ENCODE results near the gene CASP2.
"Not testable (repeated sequence)": the region's sequence is repeated elsewhere in the genome, so short reads cannot be mapped to it uniquely, and the experiment has no call there.

The CASP2 gene

DNA sequence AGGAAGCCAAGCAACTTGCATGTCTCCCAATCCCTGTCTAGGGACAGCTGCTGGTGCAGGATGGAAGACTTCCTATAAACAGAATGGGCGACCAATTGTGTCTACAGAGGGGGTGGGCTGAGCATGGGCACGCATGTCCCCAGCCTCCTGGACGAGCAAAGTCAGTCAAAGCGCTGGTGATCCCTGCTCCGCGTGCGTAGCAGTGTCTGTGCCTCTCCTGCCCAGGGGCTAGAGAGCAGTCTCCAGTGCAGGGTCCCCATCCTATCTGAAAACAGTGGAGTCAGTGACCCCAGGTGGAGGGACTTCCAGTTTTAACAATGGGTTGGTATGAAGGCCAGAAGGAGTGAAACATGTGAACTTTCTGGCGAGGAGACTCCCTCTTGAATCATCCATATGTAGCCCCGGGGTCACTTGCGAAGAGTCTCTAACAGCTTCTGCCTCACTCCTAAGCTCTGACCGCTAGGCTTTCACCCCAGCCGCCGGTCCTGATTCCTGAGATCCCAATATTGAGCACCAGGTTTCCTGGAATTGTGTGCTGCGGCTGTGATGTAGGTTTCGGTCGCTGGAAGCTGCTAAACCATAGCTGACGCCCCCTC is 714 bp upstream of the CASP2 start:
- no peak overlapping the region for H3K9ac ChIP-seq (ENCODE audit: low read length)
- no peaks in the 10 kb centered on the region for H3K27me3 ChIP-seq (ENCODE audit: control insufficient read depth, insufficient read depth, low read length)
- peak overlapping the region; percentile 57 for H3K27ac ChIP-seq (ENCODE audit: low read depth, low read length)
- H3K36me3 ChIP-seq (ENCODE audit: control insufficient read depth, insufficient read depth, low read length) = peaks cover 6% of the 10 kb centered on the region
- peak overlapping the region; percentile 63 for H3K4me3 ChIP-seq (ENCODE audit: low read length)
- H3K4me1 ChIP-seq (ENCODE audit: control insufficient read depth, insufficient read depth, low read length) = peaks cover 14% of the 10 kb centered on the region

DNA sequence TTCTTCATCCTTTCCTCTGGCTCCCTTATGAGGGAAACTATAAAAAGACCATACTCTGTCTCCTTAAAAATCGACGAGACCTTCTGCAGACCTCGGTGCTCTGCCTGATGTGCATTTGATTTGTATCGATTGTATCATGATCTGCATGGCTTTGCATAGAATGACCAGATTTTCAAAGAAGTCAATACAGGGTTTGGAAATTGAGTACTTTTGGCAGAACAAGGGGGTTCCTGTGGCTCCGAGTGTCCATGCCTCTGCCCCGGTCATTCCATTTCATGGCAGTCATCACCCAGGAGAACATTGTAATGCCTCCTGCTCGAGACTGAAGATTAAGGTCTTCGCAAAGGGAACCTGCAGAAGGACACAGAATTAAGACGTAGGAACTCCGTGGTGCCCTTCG is 685 bp downstream of the CASP2 start:
- Histone ChIP-seq H3K36me3 (ENCODE audit: control insufficient read depth, insufficient read depth, low read length) (peaks cover 11% of the 10 kb centered on the region), H3K4me1 (ENCODE audit: control insufficient read depth, insufficient read depth, low read length) (peaks cover 14% of the 10 kb centered on the region), H3K9ac (ENCODE audit: low read length) (peak overlapping the region; percentile 68)

DNA sequence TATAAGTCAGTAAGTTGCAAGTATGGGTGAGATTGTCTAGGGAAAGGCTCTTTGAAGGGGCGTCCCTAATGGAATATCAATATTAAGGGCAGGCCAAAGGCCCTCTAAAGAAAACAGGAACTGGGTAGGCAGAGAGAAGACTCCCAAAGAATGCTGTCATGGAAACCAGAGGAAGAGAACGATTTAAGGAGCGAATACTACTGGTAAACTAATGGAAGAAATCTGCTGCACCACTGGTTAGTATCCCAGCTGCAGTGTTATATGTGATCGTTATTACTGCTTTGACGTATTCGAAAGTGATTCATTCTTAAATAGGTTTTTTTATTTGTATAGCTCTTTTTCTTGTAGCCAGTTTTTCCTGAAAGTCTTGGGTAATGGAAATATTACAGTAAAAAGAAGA is 1.3 kb downstream of the CASP2 start:
- Histone ChIP-seq H3K36me3 (ENCODE audit: control insufficient read depth, insufficient read depth, low read length) (peaks cover 12% of the 10 kb centered on the region), H3K4me1 (ENCODE audit: control insufficient read depth, insufficient read depth, low read length) (peaks cover 14% of the 10 kb centered on the region), H3K4me3 (ENCODE audit: low read length) (peak overlapping the region; percentile 95), H3K9ac (ENCODE audit: low read length) (no peak overlapping the region), H3K27ac (ENCODE audit: low read depth, low read length) (no peak overlapping the region), H3K27me3 (ENCODE audit: control insufficient read depth, insufficient read depth, low read length) (no peaks in the 10 kb centered on the region)

More for the DNA sequence above, 685 bp downstream of the CASP2 start:
- Histone ChIP-seq H3K4me3 (ENCODE audit: low read length) (peak overlapping the region; percentile 95), H3K27ac (ENCODE audit: low read depth, low read length) (peak overlapping the region; percentile 85), H3K27me3 (ENCODE audit: control insufficient read depth, insufficient read depth, low read length) (no peaks in the 10 kb centered on the region)

DNA sequence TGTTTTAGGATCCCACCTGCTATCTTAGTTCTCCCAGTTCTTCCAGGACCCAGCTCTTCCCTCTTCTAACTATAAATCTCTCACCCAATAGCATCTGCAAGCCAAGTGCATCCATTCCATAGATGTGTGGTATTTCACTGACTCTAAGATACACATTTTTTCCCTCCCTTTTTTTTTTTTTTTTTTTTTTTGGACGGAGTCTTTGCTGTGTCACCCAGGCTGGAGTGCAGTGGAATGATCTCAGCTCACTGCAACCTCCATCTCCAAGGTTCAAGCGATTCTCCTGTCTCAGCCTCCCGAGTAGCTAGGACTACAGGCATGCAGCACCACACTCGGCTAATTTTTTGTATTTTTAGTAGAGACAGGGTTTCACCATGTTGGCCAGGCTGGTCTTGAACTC is 1.7 kb downstream of the CASP2 start:
- peaks cover 14% of the 10 kb centered on the region for H3K4me1 ChIP-seq (ENCODE audit: control insufficient read depth, insufficient read depth, low read length)
- not testable (repeated sequence) for H3K27ac ChIP-seq (ENCODE audit: low read depth, low read length); H3K27me3 ChIP-seq (ENCODE audit: control insufficient read depth, insufficient read depth, low read length); H3K9ac ChIP-seq (ENCODE audit: low read length); H3K4me3 ChIP-seq (ENCODE audit: low read length)
- H3K36me3 ChIP-seq (ENCODE audit: control insufficient read depth, insufficient read depth, low read length) = peaks cover 16% of the 10 kb centered on the region

DNA sequence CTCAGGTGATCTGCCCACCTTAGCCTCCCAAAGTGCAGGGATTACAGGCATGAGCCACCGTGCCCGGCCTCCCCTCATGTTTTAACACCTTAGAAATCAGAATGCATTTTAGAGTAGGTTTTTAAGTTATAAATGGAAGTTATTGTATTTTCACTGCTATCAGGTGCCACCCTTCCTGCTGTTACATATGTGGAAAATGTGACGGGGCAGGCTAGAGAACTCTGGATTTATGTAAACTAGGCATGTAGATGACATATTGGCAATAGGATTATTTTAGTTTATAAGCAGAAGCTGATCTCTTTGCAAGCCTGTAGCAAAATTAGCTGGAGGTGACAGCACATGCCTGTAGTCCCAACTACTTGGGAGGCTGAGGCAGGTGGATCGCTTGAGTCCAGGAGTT is 2.1 kb downstream of the CASP2 start:
- no peak overlapping the region for H3K27ac ChIP-seq (ENCODE audit: low read depth, low read length)
- H3K27me3 ChIP-seq (ENCODE audit: control insufficient read depth, insufficient read depth, low read length) = no peaks in the 10 kb centered on the region
- no peak overlapping the region for H3K9ac ChIP-seq (ENCODE audit: low read length)
- peaks cover 14% of the 10 kb centered on the region for H3K4me1 ChIP-seq (ENCODE audit: control insufficient read depth, insufficient read depth, low read length)
- H3K36me3 ChIP-seq (ENCODE audit: control insufficient read depth, insufficient read depth, low read length) = peaks cover 16% of the 10 kb centered on the region
- no peak overlapping the region for H3K4me3 ChIP-seq (ENCODE audit: low read length)

DNA sequence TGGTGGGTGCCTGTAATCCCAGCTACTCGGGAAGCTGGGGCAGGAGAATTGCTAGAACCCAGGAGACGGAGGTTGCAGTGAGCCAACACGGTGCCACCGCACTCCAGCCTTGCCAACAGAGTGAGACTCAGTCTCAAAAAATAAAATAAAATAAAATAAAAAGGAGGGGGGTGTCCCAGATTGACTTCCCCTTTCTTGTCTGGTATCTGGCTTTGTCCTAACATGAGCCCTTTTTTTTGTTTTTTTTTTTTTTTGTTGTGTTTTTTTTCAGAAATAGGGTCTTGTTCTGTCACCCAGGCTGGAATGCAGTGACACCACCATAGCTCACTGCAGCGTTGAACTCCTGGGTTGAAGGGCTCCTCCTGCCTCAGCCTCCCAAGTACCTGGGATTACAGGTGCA is 4.7 kb downstream of the CASP2 start:
- H3K4me3 ChIP-seq (ENCODE audit: low read length) = no peak overlapping the region
- H3K27ac ChIP-seq (ENCODE audit: low read depth, low read length) = no peak overlapping the region
- H3K36me3 ChIP-seq (ENCODE audit: control insufficient read depth, insufficient read depth, low read length) = peaks cover 16% of the 10 kb centered on the region
- H3K4me1 ChIP-seq (ENCODE audit: control insufficient read depth, insufficient read depth, low read length) = peaks cover 9% of the 10 kb centered on the region
- no peak overlapping the region for H3K9ac ChIP-seq (ENCODE audit: low read length)
- H3K27me3 ChIP-seq (ENCODE audit: control insufficient read depth, insufficient read depth, low read length) = no peaks in the 10 kb centered on the region

DNA sequence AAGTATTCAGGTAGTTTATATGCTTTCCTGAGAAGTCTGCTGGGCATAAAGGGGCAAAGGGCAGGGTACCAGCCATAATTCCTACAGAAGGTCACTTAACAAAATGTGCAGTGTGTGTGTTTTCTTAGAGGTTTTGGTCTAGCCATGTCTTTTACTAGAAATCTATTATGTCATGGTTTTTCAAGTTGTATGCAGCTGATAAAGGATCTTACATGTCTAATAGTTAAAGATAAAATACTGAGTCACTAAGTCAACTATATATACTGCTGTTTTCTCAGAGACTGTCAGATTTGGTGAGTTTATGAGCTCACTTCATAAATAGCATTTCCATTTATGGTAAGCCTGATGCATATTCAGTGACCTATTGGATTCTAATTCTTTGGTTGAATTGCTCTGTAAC is 7.7 kb downstream of the CASP2 start:
- no peak overlapping the region for H3K4me3 ChIP-seq (ENCODE audit: low read length)
- H3K27ac ChIP-seq (ENCODE audit: low read depth, low read length) = no peak overlapping the region
- no peaks in the 10 kb centered on the region for H3K4me1 ChIP-seq (ENCODE audit: control insufficient read depth, insufficient read depth, low read length)
- no peak overlapping the region for H3K9ac ChIP-seq (ENCODE audit: low read length)
- peaks cover 33% of the 10 kb centered on the region for H3K36me3 ChIP-seq (ENCODE audit: control insufficient read depth, insufficient read depth, low read length)
- no peaks in the 10 kb centered on the region for H3K27me3 ChIP-seq (ENCODE audit: control insufficient read depth, insufficient read depth, low read length)

DNA sequence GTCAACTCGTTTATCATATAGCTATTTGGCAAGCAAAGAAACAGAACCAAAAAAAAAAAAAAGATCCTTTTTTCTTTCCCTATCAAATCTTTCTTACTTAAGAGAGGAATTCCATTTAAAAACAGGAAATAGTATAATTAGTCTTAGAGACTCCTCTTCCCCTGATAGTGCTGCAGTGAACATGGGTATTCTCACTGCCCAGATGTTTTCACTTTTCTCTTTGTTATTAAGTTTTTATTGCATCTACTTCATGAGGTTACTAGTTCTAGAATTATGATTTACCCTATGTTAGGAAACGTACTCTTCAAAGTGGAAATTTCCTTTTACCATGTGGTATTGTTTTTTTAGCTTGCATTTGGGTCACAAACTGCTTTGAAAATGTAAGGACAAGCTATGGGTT is 8.5 kb downstream of the CASP2 start:
- Histone ChIP-seq H3K36me3 (ENCODE audit: control insufficient read depth, insufficient read depth, low read length) (peaks cover 40% of the 10 kb centered on the region), H3K9ac (ENCODE audit: low read length) (no peak overlapping the region), H3K27ac (ENCODE audit: low read depth, low read length) (no peak overlapping the region), H3K4me3 (ENCODE audit: low read length) (no peak overlapping the region), H3K4me1 (ENCODE audit: control insufficient read depth, insufficient read depth, low read length) (no peaks in the 10 kb centered on the region), H3K27me3 (ENCODE audit: control insufficient read depth, insufficient read depth, low read length) (no peaks in the 10 kb centered on the region)

DNA sequence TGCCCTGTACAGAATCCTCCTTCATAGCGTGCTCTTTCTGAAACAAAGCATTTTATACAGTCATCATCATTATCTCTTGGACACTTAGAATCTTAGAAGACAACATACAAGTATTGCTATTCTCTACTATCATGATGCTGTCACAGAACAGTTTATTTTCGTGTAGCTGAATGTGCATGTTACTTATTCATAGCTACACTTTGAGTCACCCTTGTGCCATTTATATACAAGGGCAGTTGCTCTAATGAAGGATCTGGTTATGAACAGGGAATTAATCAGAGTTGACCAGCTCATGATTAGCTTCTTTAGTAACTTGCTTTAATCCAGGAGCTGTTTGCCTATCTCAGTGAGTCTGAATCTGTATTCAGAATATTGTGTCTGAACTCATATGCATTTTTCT is 11.2 kb downstream of the CASP2 start:
- peaks cover 40% of the 10 kb centered on the region for H3K36me3 ChIP-seq (ENCODE audit: control insufficient read depth, insufficient read depth, low read length)
- no peak overlapping the region for H3K27ac ChIP-seq (ENCODE audit: low read depth, low read length)
- H3K9ac ChIP-seq (ENCODE audit: low read length) = no peak overlapping the region
- no peak overlapping the region for H3K4me3 ChIP-seq (ENCODE audit: low read length)
- no peaks in the 10 kb centered on the region for H3K27me3 ChIP-seq (ENCODE audit: control insufficient read depth, insufficient read depth, low read length)
- H3K4me1 ChIP-seq (ENCODE audit: control insufficient read depth, insufficient read depth, low read length) = no peaks in the 10 kb centered on the region

DNA sequence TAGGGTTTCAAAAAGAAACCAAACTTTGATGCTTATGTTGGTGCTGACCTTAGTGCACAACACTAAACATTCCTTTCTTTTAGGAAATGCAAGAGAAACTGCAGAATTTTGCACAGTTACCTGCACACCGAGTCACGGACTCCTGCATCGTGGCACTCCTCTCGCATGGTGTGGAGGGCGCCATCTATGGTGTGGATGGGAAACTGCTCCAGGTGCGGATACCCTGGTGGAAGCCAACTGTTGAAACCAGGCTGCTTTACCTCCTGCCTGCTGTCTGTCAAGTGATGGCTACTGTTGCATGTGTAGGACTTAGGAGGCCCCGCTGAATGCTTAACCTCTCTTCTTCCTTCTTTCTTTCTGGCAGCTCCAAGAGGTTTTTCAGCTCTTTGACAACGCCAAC is 11.7 kb downstream of the CASP2 start:
- Histone ChIP-seq H3K27me3 (ENCODE audit: control insufficient read depth, insufficient read depth, low read length) (no peaks in the 10 kb centered on the region), H3K9ac (ENCODE audit: low read length) (no peak overlapping the region), H3K27ac (ENCODE audit: low read depth, low read length) (no peak overlapping the region), H3K36me3 (ENCODE audit: control insufficient read depth, insufficient read depth, low read length) (peaks cover 40% of the 10 kb centered on the region), H3K4me1 (ENCODE audit: control insufficient read depth, insufficient read depth, low read length) (no peaks in the 10 kb centered on the region), H3K4me3 (ENCODE audit: low read length) (no peak overlapping the region)

DNA sequence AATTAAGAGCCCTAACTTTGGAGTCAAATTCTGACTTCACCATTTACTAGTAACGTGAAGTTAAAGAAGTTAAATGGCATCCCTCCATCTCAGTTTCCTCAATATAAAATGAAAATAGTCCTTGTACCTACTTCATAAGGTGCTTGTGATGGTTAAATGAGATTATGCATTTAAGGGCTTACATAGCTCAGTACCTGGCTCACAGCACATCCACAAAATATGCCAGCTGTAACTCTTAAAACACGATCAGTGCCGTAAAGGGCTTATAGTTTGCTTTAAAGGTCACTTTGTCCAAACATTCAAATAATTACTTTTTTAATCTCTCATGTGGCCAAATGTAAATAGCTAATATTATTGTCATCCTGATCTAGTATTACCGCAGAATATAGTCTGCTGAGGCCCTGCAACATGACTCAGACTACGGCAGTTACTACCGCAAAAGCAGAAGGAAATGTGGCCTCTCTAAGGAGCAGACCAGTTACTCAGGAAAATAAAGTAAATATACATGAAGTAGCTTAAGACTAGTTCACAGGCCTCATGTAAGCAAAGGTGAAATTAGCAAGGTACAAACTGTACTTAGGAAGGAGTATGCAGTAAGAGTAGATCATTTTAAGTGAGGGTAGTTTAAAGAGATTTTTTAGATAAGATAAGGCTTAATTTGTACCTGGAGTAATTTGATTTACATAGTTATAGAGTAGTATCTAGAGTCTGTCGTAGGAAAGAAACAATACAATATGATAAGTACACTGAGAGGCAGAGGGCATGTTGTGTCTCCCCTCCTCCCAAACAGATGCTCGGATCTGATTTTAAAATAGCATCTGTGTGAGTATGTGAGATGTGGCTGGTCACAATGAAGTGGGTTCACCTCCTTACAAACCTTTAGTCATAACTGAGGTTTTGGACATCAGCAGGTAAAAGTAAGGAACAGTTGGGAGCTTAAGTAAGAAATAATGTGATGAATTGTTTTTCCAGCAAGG is 13.1 kb downstream of the CASP2 start:
- Histone ChIP-seq H3K27me3 (ENCODE audit: control insufficient read depth, insufficient read depth, low read length) (no peaks in the 10 kb centered on the region), H3K4me1 (ENCODE audit: control insufficient read depth, insufficient read depth, low read length) (no peaks in the 10 kb centered on the region), H3K4me3 (ENCODE audit: low read length) (no peak overlapping the region), H3K36me3 (ENCODE audit: control insufficient read depth, insufficient read depth, low read length) (peaks cover 49% of the 10 kb centered on the region), H3K27ac (ENCODE audit: low read depth, low read length) (no peak overlapping the region), H3K9ac (ENCODE audit: low read length) (no peak overlapping the region)

DNA sequence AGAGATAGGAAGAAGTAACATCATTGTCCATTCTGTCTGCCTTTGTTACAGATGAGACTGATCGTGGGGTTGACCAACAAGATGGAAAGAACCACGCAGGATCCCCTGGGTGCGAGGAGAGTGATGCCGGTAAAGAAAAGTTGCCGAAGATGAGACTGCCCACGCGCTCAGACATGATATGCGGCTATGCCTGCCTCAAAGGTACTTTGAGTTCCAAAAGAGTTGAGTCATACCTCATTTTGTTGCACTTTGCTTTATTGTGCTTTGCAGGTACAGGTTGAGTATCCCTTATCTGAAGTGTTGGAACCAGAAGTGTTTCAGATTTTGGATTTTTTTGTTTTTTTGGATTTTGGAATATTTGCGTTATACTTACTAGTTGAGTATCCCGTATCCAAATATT is 15.6 kb downstream of the CASP2 start:
- H3K27ac ChIP-seq (ENCODE audit: low read depth, low read length) = no peak overlapping the region
- H3K9ac ChIP-seq (ENCODE audit: low read length) = no peak overlapping the region
- no peaks in the 10 kb centered on the region for H3K4me1 ChIP-seq (ENCODE audit: control insufficient read depth, insufficient read depth, low read length)
- no peak overlapping the region for H3K4me3 ChIP-seq (ENCODE audit: low read length)
- H3K36me3 ChIP-seq (ENCODE audit: control insufficient read depth, insufficient read depth, low read length) = peaks cover 46% of the 10 kb centered on the region
- H3K27me3 ChIP-seq (ENCODE audit: control insufficient read depth, insufficient read depth, low read length) = no peaks in the 10 kb centered on the region

DNA sequence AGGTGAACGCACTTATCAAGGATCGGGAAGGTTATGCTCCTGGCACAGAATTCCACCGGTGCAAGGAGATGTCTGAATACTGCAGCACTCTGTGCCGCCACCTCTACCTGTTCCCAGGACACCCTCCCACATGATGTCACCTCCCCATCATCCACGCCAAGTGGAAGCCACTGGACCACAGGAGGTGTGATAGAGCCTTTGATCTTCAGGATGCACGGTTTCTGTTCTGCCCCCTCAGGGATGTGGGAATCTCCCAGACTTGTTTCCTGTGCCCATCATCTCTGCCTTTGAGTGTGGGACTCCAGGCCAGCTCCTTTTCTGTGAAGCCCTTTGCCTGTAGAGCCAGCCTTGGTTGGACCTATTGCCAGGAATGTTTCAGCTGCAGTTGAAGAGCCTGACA is 16.8 kb downstream of the CASP2 start:
- Histone ChIP-seq H3K4me3 (ENCODE audit: low read length) (no peak overlapping the region), H3K36me3 (ENCODE audit: control insufficient read depth, insufficient read depth, low read length) (peaks cover 45% of the 10 kb centered on the region), H3K27ac (ENCODE audit: low read depth, low read length) (no peak overlapping the region), H3K9ac (ENCODE audit: low read length) (no peak overlapping the region), H3K27me3 (ENCODE audit: control insufficient read depth, insufficient read depth, low read length) (no peaks in the 10 kb centered on the region), H3K4me1 (ENCODE audit: control insufficient read depth, insufficient read depth, low read length) (no peaks in the 10 kb centered on the region)

All from rectal smooth muscle tissue (tissue), 1 donor.